HUES48 (cell line): ENCODE measurements around the gene FAM228B.
"Not testable (repeated sequence)": the region's sequence is repeated elsewhere in the genome, so short reads cannot be mapped to it uniquely, and the experiment has no call there.

Experiments
- H3K27ac ChIP-seq: one replicate; pipeline ENCODE4 v1.7.0; 2013; ENCODE audit warnings: low read depth, low read length, inconsistent platforms
- H3K27me3 ChIP-seq: 2 replicates; pipeline ENCODE4 v1.6.1; 2013; ENCODE audit warnings: mild to moderate bottlenecking, low read length; ENCODE audit not compliant: control insufficient read depth, insufficient read depth
- H3K36me3 ChIP-seq: 2 replicates; pipeline ENCODE4 v1.6.1; 2013; ENCODE audit warnings: low read length; ENCODE audit not compliant: control insufficient read depth, insufficient read depth
- H3K4me1 ChIP-seq: 2 replicates; pipeline ENCODE4 v1.6.1; 2013; ENCODE audit warnings: mild to moderate bottlenecking, low read length; ENCODE audit not compliant: control insufficient read depth, insufficient read depth
- H3K4me3 ChIP-seq: 2 replicates; pipeline ENCODE4 v1.5.1; 2013; ENCODE audit warnings: mild to moderate bottlenecking, low read depth, low read length
- H3K9ac ChIP-seq: 2 replicates; pipeline ENCODE4 v1.6.1; 2013; ENCODE audit warnings: mild to moderate bottlenecking, low read depth, low read length, moderate library complexity
- H3K9me3 ChIP-seq: 2 replicates; pipeline ENCODE4 v1.6.1; 2013; ENCODE audit warnings: low read length; ENCODE audit not compliant: control insufficient read depth, insufficient read depth

FAM228B gene

GRCh38 chr2:24181849-24182248 is 58.6 kb downstream of the FAM228B start:
- Histone ChIP-seq H3K36me3 (no peaks in the 10 kb centered on the region), H3K9me3 (no peaks in the 10 kb centered on the region), H3K9ac (no peak overlapping the region), H3K27me3 (no peaks in the 10 kb centered on the region), H3K4me3 (no peak overlapping the region), H3K4me1 (no peaks in the 10 kb centered on the region), H3K27ac (no peak overlapping the region)

- Histone ChIP-seq H3K4me1 (no peaks in the 10 kb centered on the region), H3K9me3 (no peaks in the 10 kb centered on the region), H3K27me3 (no peaks in the 10 kb centered on the region), H3K27ac (no peak overlapping the region), H3K36me3 (no peaks in the 10 kb centered on the region), H3K4me3 (no peak overlapping the region), H3K9ac (no peak overlapping the region)
Measured at GRCh38 chr2:24182507-24182906, 59.2 kb downstream of the FAM228B start.

DNA sequence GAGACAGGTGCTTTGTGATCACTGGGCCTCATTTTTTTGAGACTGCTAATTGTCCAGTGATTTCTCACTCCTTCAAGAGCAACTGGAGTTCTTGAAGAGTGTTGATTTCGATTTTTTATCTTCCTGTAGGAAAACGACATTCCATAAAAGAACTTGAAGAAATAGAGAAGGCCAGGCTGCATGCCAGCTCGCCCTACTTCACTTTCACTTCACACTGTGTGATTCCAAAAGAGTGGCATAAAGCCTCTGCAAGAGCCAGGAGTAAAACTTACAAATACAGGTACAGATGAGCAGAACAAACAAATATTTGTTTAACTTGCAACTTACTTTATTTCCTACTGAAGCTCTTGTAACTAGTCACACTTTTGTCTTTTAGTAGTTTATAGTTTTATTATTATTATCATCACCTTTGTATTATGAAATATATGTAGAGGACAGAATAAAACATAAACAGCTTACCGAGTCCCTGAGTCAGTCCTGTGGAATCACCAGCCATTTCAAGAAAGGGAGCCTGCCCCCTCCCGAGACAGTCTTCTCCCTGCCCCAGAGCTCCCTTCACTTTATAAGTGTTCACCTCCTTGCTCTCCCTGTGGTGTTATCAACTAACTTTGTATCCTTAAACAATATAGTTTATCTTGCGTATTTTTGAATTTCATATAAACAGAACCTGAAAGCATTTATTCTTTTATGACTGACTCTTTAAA is 60.2 kb downstream of the FAM228B start:
- H3K4me3 ChIP-seq: no peak overlapping the region
- no peak overlapping the region for H3K9ac ChIP-seq
- no peaks in the 10 kb centered on the region for H3K36me3 ChIP-seq
- no peak overlapping the region for H3K27ac ChIP-seq
- no peaks in the 10 kb centered on the region for H3K27me3 ChIP-seq
- H3K9me3 ChIP-seq: no peaks in the 10 kb centered on the region
- no peaks in the 10 kb centered on the region for H3K4me1 ChIP-seq

- no peaks in the 10 kb centered on the region for H3K27me3 ChIP-seq
- H3K27ac ChIP-seq: no peak overlapping the region
- no peak overlapping the region for H3K9ac ChIP-seq
- H3K9me3 ChIP-seq: no peaks in the 10 kb centered on the region
- H3K36me3 ChIP-seq: no peaks in the 10 kb centered on the region
- H3K4me1 ChIP-seq: no peaks in the 10 kb centered on the region
- H3K4me3 ChIP-seq: no peak overlapping the region
Measured at GRCh38 chr2:24189551-24189950, 66.3 kb downstream of the FAM228B start.

- H3K9me3 ChIP-seq: no peaks in the 10 kb centered on the region
- no peaks in the 10 kb centered on the region for H3K27me3 ChIP-seq
- no peaks in the 10 kb centered on the region for H3K36me3 ChIP-seq
- H3K27ac ChIP-seq: no peak overlapping the region
- H3K9ac ChIP-seq: no peak overlapping the region
- no peak overlapping the region for H3K4me3 ChIP-seq
- no peaks in the 10 kb centered on the region for H3K4me1 ChIP-seq
Measured at GRCh38 chr2:24190503-24190902, 67.2 kb downstream of the FAM228B start.

- Histone ChIP-seq H3K27me3 (no peaks in the 10 kb centered on the region), H3K9me3 (no peaks in the 10 kb centered on the region), H3K4me1 (no peaks in the 10 kb centered on the region), H3K9ac (no peak overlapping the region), H3K36me3 (no peaks in the 10 kb centered on the region), H3K4me3 (no peak overlapping the region), H3K27ac (no peak overlapping the region)
Measured at GRCh38 chr2:24191156-24191555, 67.9 kb downstream of the FAM228B start.

DNA sequence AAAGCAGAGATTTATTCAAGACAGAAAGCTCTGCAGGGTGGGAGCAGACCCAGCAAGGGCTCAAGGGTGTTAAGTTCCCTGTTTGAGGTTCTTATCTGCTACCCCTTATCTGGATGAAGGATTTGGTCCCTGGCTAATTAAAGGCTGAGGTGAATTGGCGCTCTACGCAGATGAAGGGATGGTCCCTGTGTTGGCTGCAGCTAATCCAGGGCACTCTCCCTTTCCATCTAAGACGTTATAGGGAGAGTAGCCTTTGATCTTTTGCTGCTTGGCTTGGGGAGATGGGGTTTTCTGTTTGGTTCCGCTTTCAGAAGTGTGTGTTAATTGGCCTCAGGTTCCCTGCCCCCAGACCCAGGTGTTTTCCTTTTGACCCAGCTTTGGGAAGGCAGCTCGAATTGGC is 68.6 kb downstream of the FAM228B start:
- Histone ChIP-seq H3K36me3 (no peaks in the 10 kb centered on the region), H3K9ac (no peak overlapping the region), H3K4me3 (no peak overlapping the region), H3K9me3 (no peaks in the 10 kb centered on the region), H3K27ac (no peak overlapping the region), H3K27me3 (no peaks in the 10 kb centered on the region), H3K4me1 (no peaks in the 10 kb centered on the region)

DNA sequence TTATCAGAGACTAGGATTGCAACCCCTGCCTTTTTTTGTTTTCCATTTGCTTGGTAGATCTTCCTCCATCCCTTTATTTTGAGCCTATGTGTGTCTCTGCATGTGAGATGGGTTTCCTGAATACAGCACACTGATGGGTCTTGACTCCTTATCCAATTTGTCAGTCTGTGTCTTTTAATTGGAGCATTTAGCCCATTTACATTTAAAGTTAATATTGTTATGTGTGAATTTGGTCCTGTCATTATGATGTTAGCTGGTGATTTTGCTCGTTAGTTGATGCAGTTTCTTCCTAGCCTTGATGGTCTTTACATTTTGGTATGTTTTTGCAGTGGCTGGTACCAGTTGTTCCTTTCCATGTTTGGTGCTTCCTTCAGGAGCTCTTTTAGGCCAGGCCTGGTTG is 73.9 kb downstream of the FAM228B start:
- H3K27me3 ChIP-seq, H3K36me3 ChIP-seq, H3K9me3 ChIP-seq, H3K4me3 ChIP-seq, H3K9ac ChIP-seq, H3K4me1 ChIP-seq, H3K27ac ChIP-seq: not testable (repeated sequence)

DNA sequence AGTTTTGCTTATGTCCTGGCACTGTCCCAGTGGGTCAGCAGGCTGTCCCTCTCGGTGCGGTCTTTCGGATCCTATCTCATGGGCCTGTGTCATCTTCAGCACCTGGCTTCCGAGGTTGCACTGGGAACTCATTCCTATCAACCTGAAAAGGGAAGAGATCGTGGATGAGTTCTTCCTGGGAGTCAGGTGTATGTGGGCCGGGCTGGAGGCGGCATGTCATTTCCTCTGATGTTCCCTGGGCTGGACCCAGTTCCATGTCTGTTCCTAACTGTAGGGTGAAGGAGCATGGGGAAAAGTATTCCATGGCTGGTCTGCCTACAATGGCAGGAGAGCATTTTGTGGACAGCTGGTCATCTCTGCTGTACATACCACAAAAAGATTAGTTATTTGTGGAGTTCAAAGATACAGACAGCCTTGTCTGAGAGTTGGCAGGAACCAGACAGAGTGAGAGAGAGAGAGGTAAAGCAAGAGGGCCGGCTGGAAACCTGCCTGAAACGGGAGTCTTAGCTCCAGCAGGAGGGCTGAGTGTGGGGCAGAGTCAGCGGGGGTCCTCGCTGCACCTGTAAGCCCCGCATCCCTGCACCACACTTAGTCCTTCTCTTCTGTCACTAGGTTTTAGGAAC is 76.8 kb downstream of the FAM228B start:
- Histone ChIP-seq H3K9me3 (no peaks in the 10 kb centered on the region), H3K4me1 (no peaks in the 10 kb centered on the region), H3K9ac (no peak overlapping the region), H3K4me3 (no peak overlapping the region), H3K27ac (no peak overlapping the region), H3K36me3 (no peaks in the 10 kb centered on the region), H3K27me3 (no peaks in the 10 kb centered on the region)

DNA sequence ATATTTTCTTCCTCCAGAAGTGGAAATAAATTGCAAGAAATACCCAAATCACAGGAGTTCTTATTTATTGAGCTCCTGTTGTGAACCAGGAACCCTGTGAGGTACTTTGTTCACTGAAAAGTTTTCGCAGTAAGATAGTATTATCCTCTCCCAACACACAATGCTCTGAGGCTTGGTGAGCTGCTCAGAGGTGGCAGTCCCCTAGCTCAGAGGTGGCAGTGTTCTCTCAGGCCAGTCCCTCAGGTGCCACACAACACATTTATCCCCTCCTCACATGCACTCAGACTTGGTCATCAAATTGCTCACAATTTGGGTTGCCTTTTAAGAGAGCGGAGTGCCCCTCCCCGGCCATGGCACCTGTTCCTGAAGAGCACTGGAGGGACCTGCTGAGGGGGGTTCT is 77.5 kb downstream of the FAM228B start:
- Histone ChIP-seq H3K4me3 (no peak overlapping the region), H3K9me3 (no peaks in the 10 kb centered on the region), H3K36me3 (no peaks in the 10 kb centered on the region), H3K4me1 (no peaks in the 10 kb centered on the region), H3K27me3 (no peaks in the 10 kb centered on the region), H3K9ac (no peak overlapping the region), H3K27ac (no peak overlapping the region)

DNA sequence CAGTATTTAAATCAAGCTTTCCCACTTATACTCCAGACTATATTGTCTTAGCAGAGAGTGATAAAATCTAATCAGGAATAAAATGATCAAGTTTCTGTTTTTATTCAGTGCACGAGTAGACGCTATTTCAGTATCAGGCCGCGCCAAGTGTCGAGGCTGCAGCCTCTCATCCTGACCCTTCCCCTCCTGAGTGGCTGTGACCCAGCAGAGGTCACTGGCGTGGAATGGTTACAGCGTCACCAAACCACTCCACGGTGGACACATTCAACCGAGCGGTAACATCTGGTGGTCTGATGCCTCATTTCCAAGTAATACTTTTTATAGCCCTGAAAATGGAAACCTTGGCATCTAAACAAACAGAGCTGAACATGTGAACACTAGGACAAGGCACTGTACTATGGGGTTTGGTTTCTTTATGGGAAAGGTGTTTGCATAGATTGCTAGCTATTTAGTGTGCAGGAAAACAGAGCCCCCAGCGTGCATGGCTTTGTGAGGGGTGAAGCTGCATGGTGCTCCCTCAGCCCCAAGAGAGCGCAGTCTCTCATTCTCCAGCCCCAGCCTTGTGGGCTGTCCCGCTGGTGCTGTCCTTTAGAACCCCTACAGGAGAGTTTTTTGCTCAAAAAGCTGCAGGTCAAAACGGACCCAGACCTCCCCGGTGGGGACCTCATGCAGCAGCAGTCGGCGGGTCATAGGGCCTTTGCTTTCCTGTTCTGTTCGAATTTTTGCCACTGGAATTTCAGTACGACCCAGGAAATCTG is 79.9 kb downstream of the FAM228B start:
- no peaks in the 10 kb centered on the region for H3K27me3 ChIP-seq
- no peaks in the 10 kb centered on the region for H3K36me3 ChIP-seq
- H3K9ac ChIP-seq: no peak overlapping the region
- H3K4me3 ChIP-seq: no peak overlapping the region
- H3K4me1 ChIP-seq: no peaks in the 10 kb centered on the region
- no peak overlapping the region for H3K27ac ChIP-seq
- H3K9me3 ChIP-seq: no peaks in the 10 kb centered on the region
